HUES64 (cell line): ENCODE data around the gene DUSP16.
"Not testable (repeated sequence)": the region's sequence is repeated elsewhere in the genome, so short reads cannot be mapped to it uniquely, and the experiment has no call there.

Source experiments
- H3K27ac ChIP-seq: 2 replicates; pipeline ENCODE4 v1.7.0; 2013; ENCODE audit warnings: low read depth, low read length, inconsistent platforms
- H3K27me3 ChIP-seq: 2 replicates; pipeline ENCODE4 v1.6.1; 2013; ENCODE audit warnings: mild to moderate bottlenecking, low read length; ENCODE audit not compliant: insufficient read depth
- H3K36me3 ChIP-seq: 2 replicates; pipeline ENCODE4 v1.6.1; 2013; ENCODE audit warnings: mild to moderate bottlenecking, low read length; ENCODE audit not compliant: insufficient read depth
- H3K4me1 ChIP-seq: 2 replicates; pipeline ENCODE4 v1.6.1; 2013; ENCODE audit warnings: mild to moderate bottlenecking, low read length, moderate library complexity; ENCODE audit not compliant: insufficient read depth
- H3K4me3 ChIP-seq: 2 replicates; pipeline ENCODE4 v1.5.1; 2013; ENCODE audit warnings: mild to moderate bottlenecking, low read length, moderate library complexity
- H3K9ac ChIP-seq: 2 replicates; pipeline ENCODE4 v1.6.1; 2013; ENCODE audit warnings: mild to moderate bottlenecking, low read depth, low read length
- H3K9me3 ChIP-seq: 2 replicates; pipeline ENCODE4 v1.6.1; 2013; ENCODE audit warnings: low read depth, low read length; ENCODE audit not compliant: insufficient read depth
- WGBS: fragments of 150-250, 120-280 bp; methylation state at CpG from one replicate; pipeline ENCODE4 v1.1.7; 2013; ENCODE audit warnings: missing lambda C conversion rate; 5-methylcytosine and 5-hydroxymethylcytosine counted together

The DUSP16 gene

DNA sequence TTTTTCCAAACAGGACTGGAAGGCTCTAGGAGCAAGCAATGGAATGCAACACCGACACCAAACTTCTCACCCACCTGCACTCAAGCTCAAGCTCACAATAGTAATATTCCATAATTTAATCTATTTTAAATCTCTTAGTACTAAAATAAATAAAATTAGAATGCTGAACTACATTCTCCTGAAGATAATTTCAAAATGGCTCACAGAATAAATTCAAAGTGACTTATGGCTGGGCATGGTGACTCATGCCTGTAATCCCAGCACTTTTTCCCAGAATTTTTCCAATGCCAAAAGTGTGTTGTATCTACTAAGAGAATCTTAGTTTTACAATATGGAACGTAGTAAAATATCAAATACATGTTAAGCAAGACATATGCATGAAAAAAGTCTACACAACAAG lies 31.5 kb downstream of the DUSP16 start:
- H3K27ac ChIP-seq = no peak overlapping the region
- H3K27me3 ChIP-seq = no peaks in the 10 kb centered on the region
- no peak overlapping the region for H3K4me3 ChIP-seq
- H3K9ac ChIP-seq = no peak overlapping the region
- no peaks in the 10 kb centered on the region for H3K9me3 ChIP-seq
- 0 out of 2 replicates have a peak, but pooled peaks cover 4% of the 10 kb centered on the region for H3K36me3 ChIP-seq
- WGBS = 100% methylated on average over 1 of the region's 2 CpGs
- peaks cover 39% of the 10 kb centered on the region for H3K4me1 ChIP-seq

DNA sequence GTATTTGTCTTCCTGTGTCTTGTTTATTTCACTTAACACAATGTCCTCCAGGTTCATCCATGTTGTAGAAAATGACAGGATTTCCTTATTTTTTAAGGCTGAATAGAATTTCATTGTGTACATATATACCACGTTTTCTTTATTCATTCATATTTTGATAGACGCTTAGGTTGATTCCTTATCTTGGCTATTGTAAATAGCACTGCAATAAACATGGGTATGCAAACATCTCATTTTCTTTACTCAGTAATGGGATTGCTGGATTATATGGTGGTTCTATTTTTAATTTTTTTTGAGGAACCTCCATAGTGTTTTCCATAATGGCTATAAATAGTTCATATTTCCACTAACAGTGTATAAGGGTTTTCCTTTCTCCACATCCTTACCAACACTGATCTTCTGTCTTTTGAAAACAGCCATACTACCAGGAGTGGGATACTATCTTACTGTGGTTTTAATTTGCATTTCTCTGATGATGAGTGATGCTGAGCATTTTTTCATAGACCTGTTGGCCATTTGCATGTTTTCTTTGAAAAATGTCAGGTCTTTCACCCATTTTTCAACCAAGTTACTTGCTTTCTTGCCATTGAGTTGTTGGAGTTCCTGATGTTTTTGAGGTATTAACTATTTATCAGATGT lies 32.8 kb downstream of the DUSP16 start:
- no peak overlapping the region for H3K9ac ChIP-seq
- H3K4me3 ChIP-seq = no peak overlapping the region
- H3K27ac ChIP-seq = no peak overlapping the region
- 90% methylated on average over 2 of the region's 2 CpGs for WGBS
- peaks cover 39% of the 10 kb centered on the region for H3K4me1 ChIP-seq
- no peaks in the 10 kb centered on the region for H3K9me3 ChIP-seq
- H3K36me3 ChIP-seq = 0 out of 2 replicates have a peak, but pooled peaks cover 4% of the 10 kb centered on the region
- H3K27me3 ChIP-seq = no peaks in the 10 kb centered on the region

DNA sequence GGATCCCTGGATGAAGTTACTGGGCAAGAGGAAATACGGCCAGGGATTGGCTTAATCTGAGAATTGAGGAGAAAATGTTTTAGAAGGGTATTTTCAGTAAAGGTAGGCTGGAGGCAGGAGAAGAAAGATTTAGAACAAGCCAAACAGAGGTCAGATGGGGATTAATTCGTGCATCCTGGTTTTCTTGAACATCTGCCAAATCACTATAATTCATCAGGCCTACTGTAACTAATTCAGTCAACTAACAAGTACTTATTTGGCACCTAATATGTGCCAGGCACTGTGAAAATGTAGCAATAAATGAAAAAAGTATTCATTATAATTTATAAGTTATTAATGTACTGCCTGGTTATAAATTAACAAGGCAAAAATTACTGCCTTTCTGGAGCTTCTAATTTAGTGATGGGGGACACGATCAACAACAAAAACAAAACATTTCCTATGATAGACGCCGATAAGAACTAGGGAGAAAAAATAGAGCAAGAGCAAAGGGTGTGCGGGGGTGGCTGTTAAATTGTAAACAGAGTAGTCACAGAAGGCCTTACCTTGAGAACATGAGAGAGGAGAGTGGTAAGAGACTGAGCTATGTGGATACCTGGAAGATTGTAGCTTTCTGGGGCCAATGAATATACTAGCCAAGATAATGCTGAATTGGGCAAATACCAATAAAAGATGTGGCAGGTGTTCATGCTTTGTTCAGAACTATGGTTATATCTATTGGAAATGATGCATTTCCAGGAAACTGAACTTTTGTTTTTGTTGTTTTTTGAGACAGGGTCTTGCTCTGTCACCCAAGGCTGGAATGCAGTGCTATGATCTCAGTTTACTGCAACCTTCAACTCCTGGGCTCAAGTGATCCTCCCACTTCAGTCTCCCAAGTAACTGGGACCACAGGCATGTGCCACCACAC lies 34.0 kb downstream of the DUSP16 start:
- Histone ChIP-seq H3K9me3 (no peaks in the 10 kb centered on the region), H3K9ac (no peak overlapping the region), H3K36me3 (0 out of 2 replicates have a peak, but pooled peaks cover 4% of the 10 kb centered on the region), H3K27me3 (no peaks in the 10 kb centered on the region), H3K4me1 (peaks cover 32% of the 10 kb centered on the region), H3K27ac (no peak overlapping the region), H3K4me3 (no peak overlapping the region)
- WGBS = 77% methylated on average over 5 of the region's 6 CpGs

DNA sequence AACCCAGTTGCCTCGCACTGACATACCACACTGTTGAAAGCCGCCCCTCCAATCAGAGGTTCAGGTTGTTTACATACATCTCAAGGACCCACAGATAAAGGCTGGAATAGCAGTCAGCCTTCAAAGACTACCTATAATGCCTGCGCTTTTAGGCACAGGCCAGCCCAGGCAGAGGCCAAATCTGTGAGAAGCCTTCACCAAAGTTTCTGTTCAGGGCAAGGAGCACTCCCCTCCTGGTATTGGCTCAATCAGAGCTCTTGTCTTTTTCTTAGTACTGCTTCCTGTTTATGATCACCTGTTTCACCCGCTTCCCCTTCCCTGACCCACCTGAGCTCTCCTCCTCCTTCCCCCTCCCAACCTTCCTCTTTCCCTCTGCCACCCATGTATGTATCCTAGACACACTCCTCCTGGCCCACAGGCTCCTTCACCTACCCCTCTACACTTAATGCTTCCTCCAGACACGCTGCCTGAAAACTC lies 34.8 kb downstream of the DUSP16 start:
- Histone ChIP-seq H3K4me1 (peaks cover 26% of the 10 kb centered on the region), H3K4me3 (no peak overlapping the region), H3K27ac (no peak overlapping the region), H3K9ac (no peak overlapping the region), H3K9me3 (no peaks in the 10 kb centered on the region), H3K27me3 (no peaks in the 10 kb centered on the region), H3K36me3 (0 out of 2 replicates have a peak, but pooled peaks cover 4% of the 10 kb centered on the region)
- 84% methylated on average over 5 of the region's 5 CpGs for WGBS

DNA sequence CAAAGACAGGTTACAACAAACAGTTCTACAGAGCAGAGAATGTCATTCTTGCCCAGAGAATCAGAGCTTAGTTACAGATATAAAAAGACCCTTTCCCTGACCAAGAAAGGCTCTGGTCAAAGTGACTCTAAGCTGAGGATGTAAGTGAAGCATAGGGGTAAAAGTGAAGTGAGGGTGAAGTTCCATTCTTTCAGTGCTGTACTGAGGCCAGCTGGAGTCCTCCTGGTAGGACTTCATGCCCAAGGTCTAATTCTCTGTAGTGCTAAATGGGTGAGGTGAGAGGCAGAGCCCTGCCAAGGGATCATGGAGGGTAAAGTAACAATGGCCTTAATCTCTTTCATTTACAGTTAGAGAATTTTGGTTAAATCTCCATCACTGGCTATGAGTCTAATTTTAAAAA lies 38.5 kb downstream of the DUSP16 start:
- H3K9ac ChIP-seq = no peak overlapping the region
- H3K27me3 ChIP-seq = no peaks in the 10 kb centered on the region
- peaks cover 13% of the 10 kb centered on the region for H3K36me3 ChIP-seq
- no peak overlapping the region for H3K4me3 ChIP-seq
- peaks cover 52% of the 10 kb centered on the region for H3K4me1 ChIP-seq
- H3K9me3 ChIP-seq = no peaks in the 10 kb centered on the region
- no peak overlapping the region for H3K27ac ChIP-seq

DNA sequence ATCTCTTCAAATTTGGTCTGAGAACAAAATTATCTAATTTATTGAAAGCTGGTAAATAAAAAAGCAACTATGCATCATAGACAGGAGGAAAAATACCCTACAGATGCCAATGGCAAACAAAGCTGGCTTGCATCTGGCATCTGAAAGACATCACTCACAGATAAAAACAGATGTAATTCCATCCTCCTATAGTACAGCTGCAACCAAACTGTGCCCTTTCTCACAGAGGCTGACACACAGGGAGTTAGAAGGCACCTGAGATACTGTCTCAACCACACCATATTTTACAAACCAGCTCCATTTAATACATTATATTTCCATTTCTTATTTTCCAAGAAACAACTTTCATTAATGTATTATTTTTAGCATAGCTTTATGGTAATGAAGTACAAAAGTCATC lies 39.4 kb downstream of the DUSP16 start:
- Histone ChIP-seq H3K9me3 (no peaks in the 10 kb centered on the region), H3K4me1 (peaks cover 51% of the 10 kb centered on the region), H3K27ac (no peak overlapping the region), H3K27me3 (no peaks in the 10 kb centered on the region), H3K36me3 (peaks cover 15% of the 10 kb centered on the region), H3K4me3 (no peak overlapping the region), H3K9ac (no peak overlapping the region)

DNA sequence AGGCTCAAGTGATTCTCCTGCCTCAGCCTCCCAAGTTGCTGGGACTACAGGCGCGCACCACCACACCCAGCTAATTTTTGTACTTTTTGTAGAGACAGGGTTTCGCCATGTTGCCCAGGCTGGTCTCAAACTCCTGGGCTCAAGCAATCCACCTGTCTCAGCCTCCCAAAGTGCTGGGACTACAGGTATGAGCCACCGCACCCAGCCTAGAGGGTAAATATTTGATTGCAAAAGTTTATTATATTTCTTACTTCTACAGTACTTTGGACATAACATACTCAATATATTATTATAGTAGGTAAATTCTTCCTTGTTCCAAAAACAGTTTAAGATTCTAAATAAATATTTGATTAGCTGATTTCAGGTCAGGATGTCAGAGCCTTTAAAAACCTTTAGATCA lies 40.0 kb downstream of the DUSP16 start:
- not testable (repeated sequence) for H3K9ac ChIP-seq, H3K9me3 ChIP-seq, H3K4me3 ChIP-seq, H3K27ac ChIP-seq, H3K27me3 ChIP-seq
- H3K4me1 ChIP-seq = peaks cover 45% of the 10 kb centered on the region
- 88% methylated on average over 3 of the region's 4 CpGs for WGBS
- H3K36me3 ChIP-seq = peaks cover 21% of the 10 kb centered on the region

DNA sequence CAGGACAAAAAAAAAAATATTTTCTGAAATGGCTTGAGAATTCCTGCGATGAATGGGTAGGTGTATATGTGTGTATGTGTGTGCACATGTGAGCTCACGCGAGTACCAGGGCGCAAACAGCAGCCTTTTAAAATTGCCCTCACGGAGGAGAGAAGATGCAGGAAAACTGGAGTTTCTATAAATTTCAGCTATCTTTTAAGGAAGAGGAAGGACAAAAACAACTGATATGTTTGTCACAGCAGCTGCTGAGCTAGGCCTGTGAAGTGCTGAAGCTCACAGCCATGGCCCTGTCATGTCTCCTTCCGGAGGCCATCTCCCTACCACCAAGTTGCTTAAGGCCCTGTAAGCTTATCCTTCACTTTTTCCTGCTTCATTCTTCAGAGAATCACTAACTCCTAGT lies 40.8 kb downstream of the DUSP16 start:
- H3K27ac ChIP-seq = 0 out of 2 replicates have a peak overlapping the region, but pooled peaks have one; percentile 41
- WGBS = 81% methylated on average over 6 of the region's 6 CpGs

DNA sequence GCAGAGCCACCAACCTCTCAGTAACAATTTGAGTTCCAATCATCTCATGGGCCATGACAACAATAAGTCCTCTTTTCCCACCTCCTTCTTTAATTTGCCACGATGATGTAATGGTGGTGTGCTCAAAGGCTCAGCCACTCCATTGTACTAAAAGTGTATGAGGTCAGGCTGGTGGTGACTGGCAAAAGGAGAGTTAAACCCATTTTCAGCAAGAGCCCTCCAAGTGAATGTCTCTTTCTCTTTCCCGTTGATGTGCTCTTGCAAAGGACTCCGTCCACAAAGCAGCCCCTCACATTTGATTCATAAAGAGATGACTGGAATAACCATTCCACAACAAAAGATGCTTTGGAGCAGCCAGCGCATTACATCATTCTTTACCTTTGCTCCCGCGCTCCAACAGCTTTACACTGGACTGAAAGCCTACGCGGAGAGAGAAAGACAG lies 41.6 kb downstream of the DUSP16 start:
- Histone ChIP-seq H3K36me3 (peaks cover 33% of the 10 kb centered on the region), H3K4me3 (no peak overlapping the region), H3K9ac (no peak overlapping the region), H3K27me3 (no peaks in the 10 kb centered on the region), H3K27ac (no peak overlapping the region), H3K9me3 (no peaks in the 10 kb centered on the region), H3K4me1 (peaks cover 33% of the 10 kb centered on the region)
- 87% methylated on average over 8 of the region's 8 CpGs for WGBS

More for the DNA sequence above, 40.8 kb downstream of the DUSP16 start:
- H3K4me3 ChIP-seq = no peak overlapping the region
- no peak overlapping the region for H3K9ac ChIP-seq
- H3K9me3 ChIP-seq = no peaks in the 10 kb centered on the region
- H3K27me3 ChIP-seq = no peaks in the 10 kb centered on the region
- H3K4me1 ChIP-seq = peaks cover 40% of the 10 kb centered on the region
- peaks cover 28% of the 10 kb centered on the region for H3K36me3 ChIP-seq

DNA sequence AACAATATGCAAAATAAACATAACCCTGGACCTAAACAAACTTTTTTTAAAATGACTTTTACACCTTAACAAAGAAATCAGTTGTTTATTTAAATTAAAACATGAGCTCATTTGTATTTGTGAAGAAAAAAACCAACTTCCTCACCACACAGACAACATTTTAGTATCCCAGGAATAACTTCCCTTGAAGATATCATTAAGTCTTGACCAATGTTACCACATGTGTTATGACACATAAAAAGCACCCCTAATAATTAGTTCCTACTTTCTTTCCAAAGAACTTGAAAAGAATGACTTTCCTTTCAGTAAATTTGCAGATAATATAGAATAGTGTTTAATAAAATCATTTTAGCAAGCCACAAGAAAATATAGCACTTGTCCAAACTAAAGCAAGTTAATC lies 42.4 kb downstream of the DUSP16 start:
- Histone ChIP-seq H3K9me3 (no peaks in the 10 kb centered on the region), H3K36me3 (peaks cover 33% of the 10 kb centered on the region), H3K27me3 (no peaks in the 10 kb centered on the region), H3K4me3 (no peak overlapping the region), H3K4me1 (peaks cover 33% of the 10 kb centered on the region), H3K27ac (no peak overlapping the region), H3K9ac (no peak overlapping the region)

DNA sequence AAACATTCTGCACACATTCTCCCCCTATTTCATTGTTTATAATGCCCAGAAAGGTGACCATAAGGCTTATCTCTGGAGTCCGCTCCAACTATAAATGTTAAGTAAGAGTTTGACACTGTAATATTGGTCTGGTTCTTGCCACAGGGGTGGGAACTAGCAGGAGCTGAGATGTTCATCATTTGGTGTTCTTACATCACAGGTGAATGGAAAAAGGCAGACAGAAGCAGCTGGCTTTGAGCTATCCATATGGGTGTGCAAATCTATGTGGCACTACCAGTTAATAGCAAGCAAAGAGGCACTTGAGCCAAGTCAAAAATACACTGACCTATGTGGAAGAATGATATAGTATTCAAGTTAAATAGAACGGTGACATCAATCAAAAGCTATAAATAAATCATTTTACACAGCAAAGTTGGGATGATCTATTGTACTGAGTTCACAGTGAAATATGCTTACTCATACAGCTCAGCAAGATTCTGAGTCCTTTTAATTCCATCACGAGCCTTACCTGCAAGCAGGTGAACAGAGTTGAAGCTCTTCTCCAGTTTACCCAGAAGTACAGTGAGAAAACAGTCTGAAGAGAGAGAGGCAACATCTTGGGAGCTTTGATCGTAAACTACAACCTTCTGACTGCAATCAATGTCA lies 43.2 kb downstream of the DUSP16 start:
- Histone ChIP-seq H3K9me3 (no peaks in the 10 kb centered on the region), H3K36me3 (peaks cover 33% of the 10 kb centered on the region), H3K4me1 (peaks cover 33% of the 10 kb centered on the region), H3K27ac (no peak overlapping the region), H3K4me3 (no peak overlapping the region), H3K9ac (no peak overlapping the region), H3K27me3 (no peaks in the 10 kb centered on the region)
- WGBS = 91% methylated on average over 3 of the region's 4 CpGs
